HUDEP-2 (cell line): Measurements from ENCODE around the gene TMIGD3.
A peak's percentile ranks its signal among the peaks of the same experiment; 100 is the strongest.

Experiments
- DNase-seq, 76 experiments: peaks; one replicate each; lab custom pipeline; 2025; ENCODE audit not compliant: unreplicated experiment in 76 of 76; lab: John Stamatoyannopoulos, UW

TMIGD3 gene

GRCh38 chr1:111476761-111477309 lies 26.6 kb downstream of the TMIGD3 start:
- peak in 1 of 76 experiments; percentile 11 for DNase-seq

- no peak for DNase-seq
Measured at GRCh38 chr1:111476214-111476613, 27.2 kb downstream of the TMIGD3 start.

GRCh38 chr1:111475701-111476100 lies 27.7 kb downstream of the TMIGD3 start:
- DNase-seq = no peak

GRCh38 chr1:111474521-111474920 lies 28.9 kb downstream of the TMIGD3 start:
- DNase-seq = no peak

- DNase-seq = no peak
Measured at GRCh38 chr1:111474106-111474505, 29.3 kb downstream of the TMIGD3 start.

GRCh38 chr1:111471538-111471937 lies 31.9 kb downstream of the TMIGD3 start:
- DNase-seq = no peak

- peak in 9 of 76 experiments; percentile 3 to 39 (median 11) for DNase-seq
Measured at GRCh38 chr1:111471012-111471411, 32.4 kb downstream of the TMIGD3 start.

GRCh38 chr1:111470596-111470995 lies 32.8 kb downstream of the TMIGD3 start:
- DNase-seq = no peak

- no peak for DNase-seq
Measured at GRCh38 chr1:111469539-111469938, 33.9 kb downstream of the TMIGD3 start.

- no peak for DNase-seq
Measured at GRCh38 chr1:111468717-111469100, 34.7 kb downstream of the TMIGD3 start.

GRCh38 chr1:111467865-111468716 lies 35.3 kb downstream of the TMIGD3 start:
- DNase-seq = peak in 5 of 76 experiments; percentile 4 to 42 (median 22)

GRCh38 chr1:111466480-111466879 lies 37.0 kb downstream of the TMIGD3 start:
- no peak for DNase-seq

- no peak for DNase-seq
Measured at GRCh38 chr1:111465754-111466153, 37.7 kb downstream of the TMIGD3 start.

- peak in 20 of 76 experiments; percentile 4 to 50 (median 22) for DNase-seq
Measured at GRCh38 chr1:111463029-111463683, 40.3 kb downstream of the TMIGD3 start.

GRCh38 chr1:111462370-111463028 lies 40.9 kb downstream of the TMIGD3 start:
- no peak for DNase-seq

- DNase-seq = no peak
Measured at GRCh38 chr1:111461765-111462164, 41.7 kb downstream of the TMIGD3 start.

- DNase-seq = no peak
Measured at GRCh38 chr1:111455642-111456031, 47.8 kb downstream of the TMIGD3 start.

- DNase-seq = no peak
Measured at GRCh38 chr1:111454859-111455641, 48.4 kb downstream of the TMIGD3 start.

- DNase-seq = no peak
Measured at GRCh38 chr1:111453706-111454105, 49.7 kb downstream of the TMIGD3 start.

GRCh38 chr1:111452581-111452980 lies 50.9 kb downstream of the TMIGD3 start:
- DNase-seq = no peak
